Gastrocnemius medialis (tissue), 4 donors: Measurements from ENCODE around the gene COL6A2. TPM values are rescaled to one million over a fixed set of nuclear protein-coding genes. Genes with fewer than 3 reads are reported as not detected.

ENCODE experiments used
- ATAC-seq, 2 donors: fragments of 150-250 bp; one replicate each; pipeline ENCODE4 v1.9.1; 2016
- DNase-seq, 2 donors: peaks; one replicate each; pipeline ENCODE4 v3.0.0-alpha.2; 2019
- H3K27ac ChIP-seq, 4 donors: fragments of 200-600 bp; sonication (generic); 1 replicate in 1 of 4; 2 replicates in 3 of 4; pipeline ENCODE4 v1.5.1; 2016 to 2018; ENCODE audit warnings: mild to moderate bottlenecking in 2 of 4, moderate library complexity in 1 of 4
- H3K27me3 ChIP-seq, 3 donors: fragments of 200-600 bp; sonication (generic) in 2 of 3; 1 replicate in 1 of 3; 2 replicates in 2 of 3; pipeline versions ENCODE4 v1.5.1 to v1.6.0; 2016 to 2019; ENCODE audit warnings: mild to moderate bottlenecking in 1 of 3, moderate library complexity in 1 of 3
- H3K36me3 ChIP-seq, 2 donors: fragments of 200-600 bp; sonication (generic) in 1 of 2; one replicate each; pipeline ENCODE4 v1.5.1; 2017 to 2018
- H3K4me1 ChIP-seq, 2 donors: fragments of 200-600 bp; sonication (generic) in 1 of 2; one replicate each; pipeline ENCODE4 v1.5.1; 2016 to 2017; ENCODE audit warnings: mild to moderate bottlenecking in 2 of 2
- H3K4me3 ChIP-seq, 4 donors: fragments of 200-600 bp; sonication (generic) in 3 of 4; 1 replicate in 1 of 4; 2 replicates in 3 of 4; pipeline ENCODE4 v1.5.1; 2016 to 2019; ENCODE audit warnings: mild to moderate bottlenecking in 2 of 4
- H3K9me3 ChIP-seq, 3 donors: fragments of 200-600 bp; sonication (generic) in 2 of 3; 1 replicate in 1 of 3; 2 replicates in 2 of 3; pipeline ENCODE4 v1.5.1; 2016 to 2019
- POLR2A ChIP-seq, 2 donors: fragments of 450-650 bp; IDR thresholded peaks; one replicate each; pipeline ENCODE4 v1.6.1; 2017; ENCODE audit warnings: antibody characterized with exemption in 2 of 2, mild to moderate bottlenecking in 2 of 2, moderate library complexity in 2 of 2
- in situ Hi-C, 4 donors: fragments of 200-750 bp; cut with MboI; loops; one replicate each; pipeline versions ENCODE4 v1.15.0 to v1.8.0; 2017; ENCODE audit warnings: low sequenced_read_pairs in 4 of 4
- intact Hi-C: fragments of 100-400 bp; cut with DNase I; formaldehyde crosslinking; loops from one replicate; pipeline ENCODE4 v1.15.1; 2023; ENCODE audit warnings: low total_unique reads
- total RNA-seq, 4 donors: library from RNA; depleted of rRNA; stranded (reverse); fragments of >200 nt; gene quantifications; one replicate each; pipeline versions ENCODE4 v1.1.0 to v1.2.3, GENCODE V29; 2016
- TF ChIP-seq, protein P1 (sequence below), 5 experiments: fragments of 450-650 bp in 3 of 5; fragments of 200-600 bp in 2 of 5; sonication (generic) in 2 of 5; IDR thresholded peaks in 4 of 5; conservative IDR thresholded peaks in 1 of 5; 1 replicate in 4 of 5; 2 replicates in 1 of 5; pipeline ENCODE4 v1.5.1; 2016 to 2019; ENCODE audit warnings: antibody characterized with exemption in 5 of 5, mild to moderate bottlenecking in 3 of 5, moderate library complexity in 3 of 5

The COL6A2 gene
- total RNA-seq, 4 donors from 2014 or later = 44.0 to 141 (median 88.4) TPM

DNA sequence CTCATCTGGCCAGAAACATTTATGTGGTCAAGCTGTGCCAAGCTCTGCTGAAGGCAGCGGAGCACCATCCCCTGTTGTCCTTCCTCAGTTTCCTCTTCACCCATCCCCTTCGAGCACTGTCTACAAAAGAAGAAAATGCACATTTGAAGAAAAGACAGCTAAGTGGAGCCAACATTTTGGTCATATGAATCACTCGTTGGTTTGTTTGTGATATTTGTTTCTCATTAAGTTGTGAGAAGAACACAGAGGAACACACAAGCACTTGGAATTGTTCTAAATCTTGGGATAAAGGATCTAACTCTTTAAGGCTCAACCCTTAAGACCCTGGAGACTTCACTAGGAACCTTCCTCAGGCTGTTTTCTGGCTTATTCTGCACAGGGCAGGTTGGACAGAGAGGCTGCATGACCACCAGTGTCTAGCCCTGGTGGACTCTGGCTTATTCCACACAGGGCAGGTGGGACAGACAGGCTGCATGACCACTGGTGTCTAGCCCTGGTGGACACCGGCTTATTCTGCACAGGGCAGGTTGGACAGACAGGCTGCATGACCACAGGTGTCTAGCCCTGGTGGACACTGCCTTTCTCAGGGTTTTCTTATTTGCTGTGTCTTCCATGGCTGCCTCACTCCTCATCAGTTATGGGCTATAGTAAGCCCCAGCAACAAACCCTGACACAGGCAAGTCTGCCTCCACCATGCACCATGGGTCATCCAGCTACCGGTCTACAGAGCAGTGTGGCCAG is 35.3 kb upstream of the COL6A2 start:
- TF ChIP-seq, protein P1, sequence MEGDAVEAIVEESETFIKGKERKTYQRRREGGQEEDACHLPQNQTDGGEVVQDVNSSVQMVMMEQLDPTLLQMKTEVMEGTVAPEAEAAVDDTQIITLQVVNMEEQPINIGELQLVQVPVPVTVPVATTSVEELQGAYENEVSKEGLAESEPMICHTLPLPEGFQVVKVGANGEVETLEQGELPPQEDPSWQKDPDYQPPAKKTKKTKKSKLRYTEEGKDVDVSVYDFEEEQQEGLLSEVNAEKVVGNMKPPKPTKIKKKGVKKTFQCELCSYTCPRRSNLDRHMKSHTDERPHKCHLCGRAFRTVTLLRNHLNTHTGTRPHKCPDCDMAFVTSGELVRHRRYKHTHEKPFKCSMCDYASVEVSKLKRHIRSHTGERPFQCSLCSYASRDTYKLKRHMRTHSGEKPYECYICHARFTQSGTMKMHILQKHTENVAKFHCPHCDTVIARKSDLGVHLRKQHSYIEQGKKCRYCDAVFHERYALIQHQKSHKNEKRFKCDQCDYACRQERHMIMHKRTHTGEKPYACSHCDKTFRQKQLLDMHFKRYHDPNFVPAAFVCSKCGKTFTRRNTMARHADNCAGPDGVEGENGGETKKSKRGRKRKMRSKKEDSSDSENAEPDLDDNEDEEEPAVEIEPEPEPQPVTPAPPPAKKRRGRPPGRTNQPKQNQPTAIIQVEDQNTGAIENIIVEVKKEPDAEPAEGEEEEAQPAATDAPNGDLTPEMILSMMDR (IDR thresholded peaks at IDR 0.05 in 4 of 5, conservative IDR thresholded peaks at IDR 0.05 in 1 of 5) = no peak
- no peak for TF ChIP-seq POLR2A (IDR thresholded peaks at IDR 0.05)
- H3K9me3 ChIP-seq = no peaks in the 10 kb centered on the region
- intact Hi-C loops (no loop called here), in situ Hi-C loops (no loop called here)
- ATAC-seq = no peak
- H3K36me3 ChIP-seq = no peaks in the 10 kb centered on the region
- H3K4me1 ChIP-seq = peaks cover 0 to 4% of the 10 kb centered on the region in 2 donors
- peaks cover 37 to 51% (median 40%) of the 10 kb centered on the region in 3 donors for H3K27me3 ChIP-seq
- H3K4me3 ChIP-seq = no peak overlapping the region
- H3K27ac ChIP-seq = peak overlapping the region in 3 of 4 donors; percentile 53 to 77 (median 71)
- no peak for DNase-seq

DNA sequence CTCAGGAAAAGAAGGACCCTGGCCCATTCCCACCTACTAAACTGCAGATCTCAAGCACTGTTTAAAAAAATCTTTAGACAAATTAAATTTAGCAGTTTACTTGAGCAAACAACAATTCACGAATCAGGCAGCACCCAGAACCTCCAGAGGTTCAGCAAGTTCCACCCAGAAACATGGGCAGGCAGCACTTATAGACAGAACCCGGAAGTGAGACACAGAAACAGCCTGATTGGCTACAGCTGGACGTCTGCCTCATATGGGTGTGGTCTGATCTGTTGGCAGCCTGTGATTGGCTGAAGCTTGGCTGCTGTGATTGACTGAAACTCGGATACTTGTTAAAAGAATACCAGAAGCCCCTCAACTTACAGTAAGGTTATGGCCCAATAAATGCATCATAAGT is 34.7 kb upstream of the COL6A2 start:
- no peak for DNase-seq
- intact Hi-C loops (no loop called here), in situ Hi-C loops (no loop called here)
- no peak for ATAC-seq
- Histone ChIP-seq H3K4me1 (peaks cover 0 to 4% of the 10 kb centered on the region in 2 donors), H3K36me3 (no peaks in the 10 kb centered on the region), H3K27me3 (peaks cover 37 to 51% (median 44%) of the 10 kb centered on the region in 3 donors), H3K4me3 (no peak overlapping the region), H3K27ac (peak overlapping the region in 1 of 4 donors; percentile 77), H3K9me3 (no peaks in the 10 kb centered on the region)
- TF ChIP-seq, protein P1 (IDR thresholded peaks at IDR 0.05 in 4 of 5, conservative IDR thresholded peaks at IDR 0.05 in 1 of 5) = no peak
- TF ChIP-seq POLR2A (IDR thresholded peaks at IDR 0.05) = no peak

DNA sequence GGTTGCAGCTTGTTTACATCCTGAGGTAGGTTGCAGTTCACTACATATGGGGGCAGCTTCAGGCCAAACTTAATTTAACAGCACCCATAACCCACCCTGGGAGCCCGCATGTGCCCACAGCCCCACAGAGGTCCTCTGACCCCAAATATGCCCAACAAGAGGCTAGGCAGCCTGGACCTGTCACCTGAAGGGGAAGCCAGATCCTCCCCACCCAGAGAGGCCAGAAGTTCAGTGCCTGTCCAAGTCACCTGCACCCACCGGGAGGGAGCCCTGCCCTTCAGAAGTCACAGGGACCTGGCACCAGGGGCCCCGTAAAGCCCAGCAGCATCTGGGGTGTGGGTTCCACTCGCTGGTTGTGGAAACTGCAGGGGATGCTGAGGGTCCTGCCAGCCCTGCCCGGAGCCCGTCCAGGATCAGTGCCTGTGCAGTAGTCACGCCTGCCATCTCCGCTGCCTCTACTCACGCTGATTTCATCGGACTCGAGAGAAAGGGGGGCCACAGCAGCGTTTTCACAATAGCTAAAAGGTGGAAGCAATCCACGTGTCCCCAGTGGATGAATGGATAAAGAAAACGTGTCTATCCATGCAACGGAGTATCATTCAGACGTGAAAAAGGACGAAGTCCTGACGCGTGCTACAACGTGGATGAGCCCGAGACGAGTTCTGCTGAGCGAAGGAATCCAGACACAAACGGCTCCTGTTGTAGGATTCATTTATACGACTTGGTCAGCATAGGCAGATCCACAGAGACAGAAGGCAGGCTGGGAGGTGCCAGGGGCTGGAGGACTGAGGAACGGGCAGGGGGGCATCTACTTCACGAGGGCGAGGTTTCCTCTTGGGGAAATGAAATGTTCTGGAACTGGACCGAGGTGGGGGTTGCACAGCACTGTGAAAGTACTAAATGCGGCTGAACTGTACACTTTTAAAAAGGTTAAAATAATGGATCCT is 33.9 kb upstream of the COL6A2 start:
- Histone ChIP-seq H3K9me3 (no peaks in the 10 kb centered on the region), H3K27ac (no peak overlapping the region), H3K4me1 (peaks cover 0 to 4% of the 10 kb centered on the region in 2 donors), H3K4me3 (no peak overlapping the region), H3K36me3 (no peaks in the 10 kb centered on the region), H3K27me3 (peaks cover 37 to 51% (median 44%) of the 10 kb centered on the region in 3 donors)
- in situ Hi-C loops = no loop called here
- ATAC-seq (no peak), DNase-seq (no peak)
- intact Hi-C loops = no loop called here
- TF ChIP-seq, protein P1 (IDR thresholded peaks at IDR 0.05 in 4 of 5, conservative IDR thresholded peaks at IDR 0.05 in 1 of 5) = no peak
- no peak for TF ChIP-seq POLR2A (IDR thresholded peaks at IDR 0.05)

DNA sequence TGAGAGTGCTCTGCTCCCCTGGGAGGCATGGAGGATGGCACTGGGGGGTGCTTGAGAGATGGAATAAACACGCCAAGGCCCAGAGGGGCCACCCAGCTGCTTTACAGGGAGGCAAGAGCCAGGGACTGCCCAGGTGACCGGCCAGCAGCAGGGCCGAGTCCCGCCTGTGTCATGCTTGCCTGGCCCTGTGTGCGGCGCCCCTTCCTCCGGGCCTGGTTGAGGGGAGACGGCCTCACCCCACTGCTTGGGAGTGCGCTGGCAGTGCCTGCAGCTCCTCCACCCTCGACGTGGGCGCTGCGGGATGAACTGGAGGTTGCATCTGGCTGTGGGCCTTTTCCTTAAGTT is 33.1 kb upstream of the COL6A2 start:
- Histone ChIP-seq H3K9me3 (no peaks in the 10 kb centered on the region), H3K27me3 (peaks cover 37 to 51% (median 44%) of the 10 kb centered on the region in 3 donors), H3K4me1 (peaks cover 0 to 4% of the 10 kb centered on the region in 2 donors), H3K27ac (peak overlapping the region; percentile 67 to 78 (median 74)), H3K36me3 (no peaks in the 10 kb centered on the region), H3K4me3 (no peak overlapping the region)
- in situ Hi-C loops = no loop called here
- ATAC-seq (no peak), DNase-seq (no peak)
- TF ChIP-seq, protein P1 (IDR thresholded peaks at IDR 0.05 in 4 of 5, conservative IDR thresholded peaks at IDR 0.05 in 1 of 5) = no peak
- no peak for TF ChIP-seq POLR2A (IDR thresholded peaks at IDR 0.05)
- intact Hi-C loops = no loop called here
